IPS-NIHi7 (cell line): ENCODE data around the gene AP2A1.
A peak's percentile ranks its signal among the peaks of the same experiment; 100 is the strongest.

Experiments
- DNase-seq: peaks from one replicate; pipeline ENCODE4 v3.0.0; 2012; ENCODE audit warnings: mixed read lengths; ENCODE audit errors: extremely low spot score

The AP2A1 gene

DNA sequence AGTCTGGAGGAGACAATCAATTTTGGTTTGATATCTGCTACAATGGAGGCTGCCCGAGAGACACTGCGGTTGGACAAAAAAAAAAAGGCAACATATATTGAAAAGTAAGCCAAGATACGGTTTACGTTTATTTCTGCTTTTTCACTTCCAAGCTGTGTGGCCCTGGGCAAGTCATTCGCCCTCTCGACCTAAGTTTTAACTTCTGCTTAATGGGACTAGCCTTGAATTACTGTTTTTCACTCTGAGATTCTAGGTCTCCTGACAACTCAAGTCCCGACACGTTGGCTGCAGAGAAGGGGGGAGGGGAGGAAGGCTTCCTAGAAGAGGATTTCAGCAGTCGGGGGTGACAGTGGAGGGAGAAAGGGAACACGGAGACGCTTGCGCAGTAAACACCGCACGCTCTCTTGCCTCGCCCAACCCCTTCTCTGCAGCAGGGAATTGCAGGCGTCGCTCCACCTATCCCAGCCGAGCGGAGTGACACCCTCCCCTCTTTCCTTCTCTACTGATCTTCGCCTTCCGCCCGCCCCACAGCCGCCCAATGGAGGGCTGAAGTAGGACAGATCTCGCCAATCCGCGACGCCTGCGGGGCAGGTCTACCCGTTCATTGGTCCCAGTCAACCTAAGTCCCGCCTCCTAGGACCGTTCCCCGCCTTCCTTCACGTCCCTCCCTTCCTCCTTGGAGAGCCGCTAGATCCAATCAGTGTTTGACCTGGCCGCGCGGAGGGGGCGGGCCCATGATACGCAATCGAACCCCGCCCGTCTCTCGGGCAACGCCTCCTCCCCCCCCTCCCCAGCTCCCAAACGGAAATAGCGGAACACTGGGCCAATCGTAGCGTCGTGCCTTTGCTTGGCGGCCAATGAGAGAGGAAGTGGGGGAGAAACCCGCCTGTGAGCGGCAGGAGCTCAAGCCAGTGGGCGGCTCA, 533 bp upstream of the AP2A1 start:
- peak; percentile 99 for DNase-seq

DNA sequence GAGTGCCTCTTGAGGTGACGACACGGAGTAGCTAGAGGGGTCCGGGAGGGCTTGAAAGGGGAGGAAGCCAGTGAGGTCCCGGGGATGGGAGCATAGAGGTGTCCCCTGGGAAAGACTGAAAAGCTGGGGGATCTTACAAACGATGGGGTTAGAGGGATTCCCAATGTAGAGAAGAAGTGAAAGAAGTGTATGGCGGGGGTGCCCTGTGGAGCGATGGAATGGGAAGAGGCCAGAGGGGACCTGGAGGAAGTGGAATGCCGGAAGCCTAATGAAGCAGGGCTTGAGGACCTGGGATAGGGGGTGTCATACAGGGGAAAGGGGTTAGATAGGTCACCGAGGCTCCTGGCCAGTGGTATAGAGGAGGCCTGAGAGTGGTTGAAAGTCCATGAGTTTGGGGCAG, 580 bp downstream of the AP2A1 start:
- no peak for DNase-seq

GRCh38 chr19:49767967-49768581, 1.3 kb downstream of the AP2A1 start:
- DNase-seq, result no peak

DNA sequence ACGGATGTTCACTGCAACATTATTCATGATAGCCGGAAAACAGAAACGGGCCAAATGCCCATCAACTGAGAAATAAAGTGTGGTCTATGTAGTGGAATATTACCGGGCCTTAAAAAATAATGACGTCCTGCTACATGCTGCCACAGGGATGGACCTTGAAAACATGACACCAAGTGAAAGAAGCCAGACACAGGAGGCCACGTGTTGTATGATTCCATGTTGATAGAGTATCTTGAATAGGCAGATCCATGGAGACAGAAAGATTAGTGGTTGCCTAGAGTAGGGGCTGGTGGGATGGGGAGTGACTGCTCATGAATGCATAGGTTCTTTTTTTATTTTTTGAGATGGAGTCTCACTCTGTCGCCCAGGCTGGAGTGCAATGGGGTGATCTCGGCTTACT, 3.7 kb downstream of the AP2A1 start:
- DNase-seq, result no peak

- DNase-seq, result no peak
Measured at GRCh38 chr19:49771674-49772139, 4.9 kb downstream of the AP2A1 start.

GRCh38 chr19:49772850-49773432, 6.1 kb downstream of the AP2A1 start:
- DNase-seq, result no peak

DNA sequence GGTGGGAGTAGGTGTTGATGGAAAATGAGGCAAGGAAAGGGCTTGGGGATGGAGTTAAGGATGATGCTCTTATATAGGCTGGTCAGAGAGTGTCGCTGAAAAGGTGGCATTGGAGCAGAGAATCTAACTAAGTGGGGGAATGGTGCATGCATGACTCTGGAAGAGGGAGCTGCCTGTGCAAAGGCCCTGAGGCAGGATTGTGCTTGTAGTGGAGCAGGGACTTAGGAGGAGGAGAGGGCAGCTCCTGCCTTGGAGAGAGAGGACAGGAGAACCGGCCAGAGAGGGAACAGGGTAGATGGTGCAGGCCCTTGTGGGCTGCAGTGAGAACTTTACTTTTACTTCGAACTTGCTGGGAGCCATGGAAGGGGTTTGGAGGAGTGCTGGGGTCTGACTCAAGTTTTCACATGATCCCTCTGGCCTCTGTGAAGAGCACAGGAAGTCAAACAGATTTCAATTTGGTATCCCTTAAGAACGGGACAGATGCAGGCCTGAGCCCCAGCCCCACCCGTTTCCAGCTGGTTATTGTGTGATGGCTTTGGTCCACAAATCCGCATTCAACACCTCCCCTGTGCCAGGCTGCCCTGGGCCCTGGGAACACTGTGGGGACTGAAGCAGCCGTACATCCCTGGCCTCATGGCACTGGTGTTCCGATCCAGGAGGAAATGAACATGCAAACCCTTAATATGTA, 7.0 kb downstream of the AP2A1 start:
- DNase-seq, result no peak

DNA sequence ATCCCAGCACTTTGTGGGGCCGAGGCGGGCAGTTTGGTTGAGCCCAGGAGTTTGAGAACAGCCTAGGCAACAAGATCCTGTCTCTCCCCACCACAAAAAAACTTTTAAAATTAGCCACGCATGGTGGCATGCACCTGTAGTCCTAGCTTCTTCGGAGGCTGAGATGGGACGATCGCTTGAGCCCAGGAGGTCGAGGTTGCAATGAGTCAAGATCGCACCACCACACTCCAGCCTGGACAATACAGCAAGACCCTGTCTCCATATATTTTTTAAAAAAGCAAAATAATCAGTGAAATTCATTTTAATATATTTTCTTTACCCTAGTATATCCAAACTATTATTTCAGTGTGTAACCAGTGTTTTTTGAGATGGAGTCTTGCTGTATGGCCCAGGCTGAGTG, 8.2 kb downstream of the AP2A1 start:
- no peak for DNase-seq

GRCh38 chr19:49775742-49776370, 9.1 kb downstream of the AP2A1 start:
- no peak for DNase-seq

GRCh38 chr19:49776371-49776764, 9.6 kb downstream of the AP2A1 start:
- DNase-seq, result no peak

GRCh38 chr19:49779731-49780555, 13.1 kb downstream of the AP2A1 start:
- no peak for DNase-seq

- peak; percentile 45 for DNase-seq
Measured at GRCh38 chr19:49780861-49781260, 14.1 kb downstream of the AP2A1 start.

DNA sequence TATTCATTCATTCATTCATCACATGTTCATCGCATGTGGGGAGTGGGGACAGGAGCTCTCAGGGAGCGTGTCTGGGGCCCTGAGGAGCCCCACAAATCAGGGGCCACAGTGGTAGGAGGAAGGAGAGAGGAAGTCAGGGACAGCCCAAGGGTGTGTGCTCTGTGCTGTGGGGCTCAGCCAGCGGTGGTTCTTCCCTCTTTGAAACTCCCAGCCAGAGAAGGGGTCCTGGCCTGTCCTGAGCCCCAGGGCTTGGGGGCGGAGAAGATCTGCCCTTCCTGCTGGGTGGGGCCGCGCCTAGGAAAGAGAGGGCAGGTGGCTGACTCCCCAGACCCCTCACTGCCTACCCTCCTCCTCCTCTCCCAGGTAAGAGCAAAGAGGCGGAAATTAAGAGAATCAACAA, 14.6 kb downstream of the AP2A1 start:
- no peak for DNase-seq

DNA sequence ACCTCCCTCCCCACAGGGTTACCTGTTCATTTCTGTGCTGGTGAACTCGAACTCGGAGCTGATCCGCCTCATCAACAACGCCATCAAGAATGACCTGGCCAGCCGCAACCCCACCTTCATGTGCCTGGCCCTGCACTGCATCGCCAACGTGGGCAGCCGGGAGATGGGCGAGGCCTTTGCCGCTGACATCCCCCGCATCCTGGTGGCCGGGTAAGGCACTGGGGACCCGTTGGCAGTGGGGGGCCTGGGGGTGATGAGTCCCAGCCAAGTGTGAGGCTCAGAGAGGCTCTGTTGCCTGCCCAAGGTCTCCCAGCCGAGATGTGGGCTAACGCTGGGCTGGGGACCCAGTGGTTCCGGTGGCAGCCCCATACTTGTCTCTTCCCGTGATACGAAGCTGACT, 15.7 kb downstream of the AP2A1 start:
- no peak for DNase-seq

DNA sequence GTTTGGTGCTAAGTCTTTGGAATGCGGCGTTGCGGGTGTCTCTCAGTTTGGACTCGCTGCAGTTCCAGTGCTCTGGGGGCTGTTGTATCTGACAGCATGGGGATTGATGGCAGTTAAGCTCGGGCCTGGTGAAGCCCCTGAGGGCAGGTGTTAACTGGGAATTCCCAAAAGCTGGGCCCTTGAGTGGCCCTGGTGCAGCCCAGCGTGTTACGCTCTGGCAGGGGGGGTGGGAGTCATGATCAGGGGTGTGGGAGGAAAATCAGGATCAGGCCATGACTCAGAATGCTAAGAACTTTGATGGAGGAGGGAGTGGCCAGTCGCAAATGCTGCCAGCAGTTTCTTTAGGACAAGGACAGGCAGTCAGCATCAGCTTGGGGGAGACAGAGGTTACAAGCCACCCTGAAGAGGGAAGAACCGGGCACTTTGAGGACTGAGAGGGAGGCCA, 19.6 kb downstream of the AP2A1 start:
- DNase-seq, result peak; percentile 60

DNA sequence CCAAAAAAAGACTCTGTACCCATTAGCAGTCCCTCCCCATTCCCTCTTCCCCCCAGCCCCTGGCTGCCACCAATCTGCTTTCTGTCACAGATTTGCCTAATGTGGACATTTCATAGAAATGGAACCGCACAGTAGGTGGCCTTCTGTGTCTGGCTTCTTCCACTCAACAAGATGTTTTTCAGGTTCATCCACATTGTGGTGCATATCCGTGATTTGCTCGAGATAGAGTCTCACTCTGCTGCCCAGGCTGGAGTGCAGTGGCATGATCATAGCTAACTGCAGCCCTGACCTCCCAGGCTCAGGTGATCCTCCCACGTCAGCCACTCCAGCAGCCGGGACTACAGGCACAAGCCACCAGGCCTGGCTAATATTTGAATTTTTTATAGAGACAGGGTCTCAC, 20.9 kb downstream of the AP2A1 start:
- DNase-seq, result no peak

- DNase-seq, result no peak
Measured at GRCh38 chr19:49788857-49789256, 22.1 kb downstream of the AP2A1 start.

GRCh38 chr19:49790866-49791265, 24.1 kb downstream of the AP2A1 start:
- no peak for DNase-seq

GRCh38 chr19:49791776-49792445, 25.1 kb downstream of the AP2A1 start:
- no peak for DNase-seq
